A549 (cell line): ENCODE data around the gene RAB14.

Experiments
- CHD2 ChIP-seq: fragments of 150-350 bp; IDR thresholded peaks from 2 replicates; pipeline ENCODE4 v1.6.1; 2014; ENCODE audit warnings: low read length; ENCODE audit not compliant: partially characterized antibody
- USF2 ChIP-seq: fragments of 450-650 bp; IDR thresholded peaks from 2 replicates; pipeline ENCODE4 v1.6.1; 2014; ENCODE audit warnings: antibody characterized with exemption
- TF ChIP-seq, protein P1 (sequence below): fragments of >200 bp; sonication (Bioruptor Twin); formaldehyde crosslinking; IDR thresholded peaks from 3 replicates; pipeline ENCODE4 v1.6.1; 2016

DNA sequence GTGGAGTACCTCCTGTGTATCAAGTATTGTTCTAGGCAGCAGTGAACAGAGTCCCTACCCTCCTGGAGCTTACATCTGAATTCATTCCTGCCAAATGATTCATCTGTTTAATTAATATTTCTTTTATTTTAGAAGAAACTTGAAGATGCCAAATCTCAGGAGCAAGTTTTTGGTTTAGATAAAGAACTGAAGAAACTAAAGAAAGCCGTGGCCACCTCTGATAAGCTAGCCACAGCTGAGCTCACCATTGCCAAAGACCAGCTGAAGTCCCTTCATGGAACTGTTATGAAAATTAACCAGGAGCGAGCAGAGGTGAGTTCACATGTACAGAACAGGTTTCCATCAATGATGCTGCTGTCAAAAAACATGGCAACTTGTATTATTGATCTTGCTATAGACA is 57.9 kb downstream of the RAB14 start:
- TF ChIP-seq CHD2 (no peak), USF2 (no peak)
- TF ChIP-seq, protein P1, sequence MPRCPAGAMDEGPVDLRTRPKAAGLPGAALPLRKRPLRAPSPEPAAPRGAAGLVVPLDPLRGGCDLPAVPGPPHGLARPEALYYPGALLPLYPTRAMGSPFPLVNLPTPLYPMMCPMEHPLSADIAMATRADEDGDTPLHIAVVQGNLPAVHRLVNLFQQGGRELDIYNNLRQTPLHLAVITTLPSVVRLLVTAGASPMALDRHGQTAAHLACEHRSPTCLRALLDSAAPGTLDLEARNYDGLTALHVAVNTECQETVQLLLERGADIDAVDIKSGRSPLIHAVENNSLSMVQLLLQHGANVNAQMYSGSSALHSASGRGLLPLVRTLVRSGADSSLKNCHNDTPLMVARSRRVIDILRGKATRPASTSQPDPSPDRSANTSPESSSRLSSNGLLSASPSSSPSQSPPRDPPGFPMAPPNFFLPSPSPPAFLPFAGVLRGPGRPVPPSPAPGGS = no peak
